Measurements from ENCODE around the gene VPS13D. TPM values are rescaled to one million over a fixed set of nuclear protein-coding genes. Genes with fewer than 3 reads are reported as not detected.
"Not testable (repeated sequence)": the region's sequence is repeated elsewhere in the genome, so short reads cannot be mapped to it uniquely, and the experiment has no call there.

VPS13D gene
- total and polyA plus RNA-seq, 9 donors: 19.8 to 59.3 (median 41.8) TPM

- Histone ChIP-seq H3K4me3 (no peak overlapping the region), H3K27ac (no peak overlapping the region), H3K4me1 (ENCODE audit: insufficient read depth) (no peaks in the 10 kb centered on the region), H3K27me3 (no peaks in the 10 kb centered on the region), H3K9me3 (no peaks in the 10 kb centered on the region), H3K36me3 (no peaks in the 10 kb centered on the region)
- 67 to 83% (median 73%) methylated on average over 2 of the region's 2 CpGs for WGBS, 3 donors
- DNase-seq: no peak
- TF ChIP-seq EP300 (IDR thresholded peaks at IDR 0.05) (no peak), POLR2A (IDR thresholded peaks at IDR 0.05) (no peak), CTCF (IDR thresholded peaks at IDR 0.05) (no peak)
- intact Hi-C loops (cut with DNase I): loop anchor here in 1 of 4 donors (1.0 kb wide), 1 partner anchor 25 kb away; no protein-coding TSS in a partner anchor
These were observed 8.9 kb upstream of the VPS13D start for GRCh38 chr1:12220890-12221289.

- H3K27me3 ChIP-seq; DNase-seq; H3K4me3 ChIP-seq; H3K27ac ChIP-seq; intact Hi-C loops (cut with DNase I); H3K36me3 ChIP-seq; H3K4me1 ChIP-seq (ENCODE audit: insufficient read depth); H3K9me3 ChIP-seq: not testable (repeated sequence)
- WGBS, 3 donors: 95 to 100% (median 98%) methylated on average over 1 of the region's 1 CpG
These were observed 7.1 kb upstream of the VPS13D start for GRCh38 chr1:12222700-12223099.

GRCh38 chr1:12224092-12224491, 5.7 kb upstream of the VPS13D start:
- H3K36me3 ChIP-seq; DNase-seq; H3K27ac ChIP-seq; H3K4me1 ChIP-seq (ENCODE audit: insufficient read depth); H3K4me3 ChIP-seq; H3K27me3 ChIP-seq; H3K9me3 ChIP-seq; intact Hi-C loops (cut with DNase I): not testable (repeated sequence)
- WGBS, 3 donors: 79 to 87% (median 83%) methylated on average over 6 of the region's 6 CpGs

- Histone ChIP-seq H3K9me3 (no peaks in the 10 kb centered on the region), H3K4me1 (ENCODE audit: insufficient read depth) (peaks cover 5% of the 10 kb centered on the region), H3K27me3 (no peaks in the 10 kb centered on the region), H3K4me3 (no peak overlapping the region), H3K27ac (no peak overlapping the region), H3K36me3 (no peaks in the 10 kb centered on the region)
- TF ChIP-seq POLR2A (IDR thresholded peaks at IDR 0.05): no peak
- TF ChIP-seq CTCF (IDR thresholded peaks at IDR 0.05): no peak
- TF ChIP-seq EP300 (IDR thresholded peaks at IDR 0.05): no peak
- DNase-seq: no peak
- intact Hi-C loops (cut with DNase I): no loop called here
- 82 to 84% (median 83%) methylated on average over 7 of the region's 7 CpGs for WGBS, 3 donors
These were observed 851 bp upstream of the VPS13D start for GRCh38 chr1:12228979-12229378.

- TF ChIP-seq EP300 (IDR thresholded peaks at IDR 0.05) (no peak), POLR2A (IDR thresholded peaks at IDR 0.05) (no peak), CTCF (IDR thresholded peaks at IDR 0.05) (no peak)
- H3K9me3 ChIP-seq: no peaks in the 10 kb centered on the region
- no peak for DNase-seq
- intact Hi-C loops (cut with DNase I): no loop called here
- no peak overlapping the region for H3K27ac ChIP-seq
- H3K27me3 ChIP-seq: no peaks in the 10 kb centered on the region
- peaks cover 5% of the 10 kb centered on the region for H3K4me1 ChIP-seq (ENCODE audit: insufficient read depth)
- 55 to 62% (median 58%) methylated on average over 13 of the region's 13 CpGs for WGBS, 3 donors
- H3K36me3 ChIP-seq: no peaks in the 10 kb centered on the region
- peak overlapping the region; percentile 100 for H3K4me3 ChIP-seq
These were observed 420 bp upstream of the VPS13D start for GRCh38 chr1:12229386-12229834.

Data from ovary (tissue), 9 donors.